Panc1 (cell line): Measurements from ENCODE around the gene FXYD3. TPM values are rescaled to one million over a fixed set of nuclear protein-coding genes. Genes with fewer than 3 reads are reported as not detected.
"Not testable (repeated sequence)": the region's sequence is repeated elsewhere in the genome, so short reads cannot be mapped to it uniquely, and the experiment has no call there.

ENCODE experiments used
- ATAC-seq: fragments of 200-7000 bp; cut with Tn5 transposase; 2 replicates; pipeline ENCODE4 v1.9.1; 2020; ENCODE audit warnings: mild to moderate bottlenecking, moderate library complexity
- BruUV-seq: library from RNA; stranded (reverse); fragments of 400-500 nt; replicated peaks from 2 replicates; lab custom pipeline; 2021; lab: Mats Ljungman, UMichigan
- CTCF ChIA-PET: fragments of 300-600 bp; sonication (Branson Sonifier 250); formaldehyde crosslinking; loops from one replicate; lab custom pipeline; 2022; ENCODE audit warnings: antibody characterized with exemption; lab: Charles Lee
- POLR2A ChIA-PET: fragments of 300-600 bp; sonication (Branson Sonifier 250); formaldehyde crosslinking; loops from one replicate; lab custom pipeline; 2022; ENCODE audit warnings: antibody characterized with exemption; lab: Charles Lee
- DNase-seq: peaks from one replicate; pipeline ENCODE4 v3.0.0-alpha.2; 2010; ENCODE audit warnings: low read depth, low spot score
- H3K27ac ChIP-seq: 2 replicates; pipeline ENCODE4 v1.5.1; 2011; ENCODE audit warnings: mild to moderate bottlenecking, low read length, inconsistent platforms
- H3K27me3 ChIP-seq: fragments of 200-500 bp; sonication (Bioruptor generic); 2 replicates; pipeline ENCODE4 v1.6.0; 2014; ENCODE audit warnings: low read length, inconsistent platforms; ENCODE audit not compliant: control insufficient read depth, insufficient read depth
- H3K36me3 ChIP-seq: fragments of 200-500 bp; sonication (Bioruptor generic); 2 replicates; pipeline ENCODE4 v1.5.1; 2014; ENCODE audit warnings: inconsistent platforms, mild to moderate bottlenecking, low read length, moderate library complexity; ENCODE audit not compliant: control insufficient read depth, insufficient read depth
- H3K4me1 ChIP-seq: 2 replicates; pipeline ENCODE4 v1.5.1; 2011; ENCODE audit warnings: inconsistent platforms, mild to moderate bottlenecking, low read length, moderate library complexity; ENCODE audit not compliant: control insufficient read depth, insufficient read depth
- H3K4me3 ChIP-seq, 2 experiments: 2 replicates each; pipeline ENCODE4 v1.5.1; 2011 to 2012; ENCODE audit warnings: low read depth in 2 of 2, low read length in 2 of 2, mild to moderate bottlenecking in 2 of 2, inconsistent platforms in 1 of 2, moderate library complexity in 1 of 2
- H3K9me3 ChIP-seq: fragments of 200-500 bp; sonication (Bioruptor generic); 2 replicates; pipeline ENCODE4 v1.5.1; 2014; ENCODE audit warnings: low read depth, mild to moderate bottlenecking, inconsistent platforms, low read length, moderate library complexity; ENCODE audit not compliant: control insufficient read depth, insufficient read depth
- POLR2AphosphoS5 ChIP-seq: IDR thresholded peaks from 2 replicates; pipeline ENCODE4 v1.6.1; 2012; ENCODE audit warnings: mild to moderate bottlenecking, low read depth, low read length, moderate library complexity
- REST ChIP-seq, 2 experiments: IDR thresholded peaks; 2 replicates each; pipeline ENCODE4 v1.6.1; 2011 to 2012; ENCODE audit warnings: low read depth in 2 of 2, control low read depth in 1 of 2, low read length in 1 of 2, mild to moderate bottlenecking in 1 of 2, moderate library complexity in 1 of 2; ENCODE audit not compliant: insufficient read depth in 1 of 2
- SIN3A ChIP-seq: IDR thresholded peaks from 2 replicates; pipeline ENCODE4 v1.6.1; 2012; ENCODE audit warnings: low read depth, mild to moderate bottlenecking, low read length, moderate library complexity, borderline replicate concordance; ENCODE audit not compliant: insufficient read depth
- TCF7L2 ChIP-seq: IDR thresholded peaks from 2 replicates; pipeline ENCODE4 v1.6.1; 2011; ENCODE audit warnings: mild to moderate bottlenecking, low read depth, low read length, inconsistent platforms
- in situ Hi-C: cut with HindIII; loops from 2 replicates; pipeline ENCODE4 v1.10.0; 2016; ENCODE audit warnings: low sequenced_read_pairs, low pct_unique_long_range_greater_than_20kb
- intact Hi-C: fragments of 100-400 bp; cut with micrococcal nuclease; formaldehyde crosslinking; loops from one replicate; pipeline ENCODE4 v1.10.0; 2022; ENCODE audit not compliant: unreplicated experiment
- total RNA-seq: library from RNA; stranded (reverse); gene quantifications from one replicate; pipeline ENCODE4 v1.2.1, GENCODE V29; 2021; ENCODE audit not compliant: unreplicated experiment
- TF ChIP-seq, protein P1 (sequence below): fragments of 450-650 bp; IDR thresholded peaks from 2 replicates; pipeline ENCODE4 v1.5.1; 2017; ENCODE audit warnings: mild to moderate bottlenecking

Gene FXYD3
- total RNA-seq, 1 experiment from 2014 or later: not detected

- no peak overlapping the region for H3K4me3 ChIP-seq
- ChIA-PET CTCF (no interaction called here), POLR2A (no interaction called here)
- H3K27ac ChIP-seq: no peak overlapping the region
- in situ Hi-C loops: no loop called here
- intact Hi-C loops: no loop called here
- peaks cover 8% of the 10 kb centered on the region for H3K4me1 ChIP-seq
- no peaks in the 10 kb centered on the region for H3K36me3 ChIP-seq
- no peaks in the 10 kb centered on the region for H3K27me3 ChIP-seq
- no TSS peak for BruUV-seq
- no peaks in the 10 kb centered on the region for H3K9me3 ChIP-seq
- no peak for ATAC-seq
- no peak for DNase-seq
- TF ChIP-seq, protein P1, sequence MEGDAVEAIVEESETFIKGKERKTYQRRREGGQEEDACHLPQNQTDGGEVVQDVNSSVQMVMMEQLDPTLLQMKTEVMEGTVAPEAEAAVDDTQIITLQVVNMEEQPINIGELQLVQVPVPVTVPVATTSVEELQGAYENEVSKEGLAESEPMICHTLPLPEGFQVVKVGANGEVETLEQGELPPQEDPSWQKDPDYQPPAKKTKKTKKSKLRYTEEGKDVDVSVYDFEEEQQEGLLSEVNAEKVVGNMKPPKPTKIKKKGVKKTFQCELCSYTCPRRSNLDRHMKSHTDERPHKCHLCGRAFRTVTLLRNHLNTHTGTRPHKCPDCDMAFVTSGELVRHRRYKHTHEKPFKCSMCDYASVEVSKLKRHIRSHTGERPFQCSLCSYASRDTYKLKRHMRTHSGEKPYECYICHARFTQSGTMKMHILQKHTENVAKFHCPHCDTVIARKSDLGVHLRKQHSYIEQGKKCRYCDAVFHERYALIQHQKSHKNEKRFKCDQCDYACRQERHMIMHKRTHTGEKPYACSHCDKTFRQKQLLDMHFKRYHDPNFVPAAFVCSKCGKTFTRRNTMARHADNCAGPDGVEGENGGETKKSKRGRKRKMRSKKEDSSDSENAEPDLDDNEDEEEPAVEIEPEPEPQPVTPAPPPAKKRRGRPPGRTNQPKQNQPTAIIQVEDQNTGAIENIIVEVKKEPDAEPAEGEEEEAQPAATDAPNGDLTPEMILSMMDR: no peak
- TF ChIP-seq REST (IDR thresholded peaks at IDR 0.05; ENCODE audit: insufficient read depth in 1 of 2, low read depth in 2 of 2, low read length in 1 of 2): no peak
- no peak for TF ChIP-seq SIN3A
- no peak for TF ChIP-seq TCF7L2
- TF ChIP-seq POLR2AphosphoS5: no peak
These were observed 12.9 kb downstream of the FXYD3 start for GRCh38 chr19:35128398-35129057.

DNA sequence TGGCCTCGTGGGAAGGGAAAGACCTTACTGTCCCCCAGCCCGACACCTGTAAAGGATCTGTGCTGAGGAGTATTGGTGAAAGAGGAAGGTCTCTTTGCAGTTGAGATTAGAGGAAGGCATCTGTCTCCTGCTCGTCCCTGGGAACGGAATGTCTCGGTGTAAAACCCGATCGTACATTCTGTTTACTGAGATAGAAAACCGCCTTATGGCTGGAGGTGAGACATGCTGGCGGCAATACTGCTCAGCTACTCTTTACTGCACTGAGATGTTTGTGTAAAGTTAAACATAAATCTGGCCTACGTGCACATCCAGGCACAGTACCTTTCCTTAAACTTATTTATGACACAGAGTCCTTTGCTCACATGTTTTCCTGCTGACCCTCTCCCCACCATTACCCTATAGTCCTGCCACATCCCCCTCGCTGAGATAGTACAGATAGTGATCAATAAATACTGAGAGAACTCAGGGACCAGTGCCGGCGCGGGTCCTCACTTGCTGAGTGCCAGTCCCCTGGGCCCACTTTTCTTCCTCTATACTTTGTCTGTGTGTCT is 14.2 kb downstream of the FXYD3 start:
- DNase-seq, BruUV-seq, CTCF ChIA-PET, intact Hi-C loops, H3K27me3 ChIP-seq, H3K4me3 ChIP-seq, H3K27ac ChIP-seq, H3K9me3 ChIP-seq, in situ Hi-C loops, H3K4me1 ChIP-seq, ATAC-seq, POLR2A ChIA-PET, H3K36me3 ChIP-seq: not testable (repeated sequence)
